Anterior cingulate cortex (tissue), 58 donors: ENCODE data around the gene EXOC6B.
"Not testable (repeated sequence)": the region's sequence is repeated elsewhere in the genome, so short reads cannot be mapped to it uniquely, and the experiment has no call there.

ENCODE experiments used
- DNase-seq, 58 donors: peaks; one replicate each; lab custom pipeline; 2025; lab: John Stamatoyannopoulos, UW

EXOC6B gene

GRCh38 chr2:72627083-72627482 is 198.8 kb downstream of the EXOC6B start:
- DNase-seq = no peak

GRCh38 chr2:72625366-72625765 is 200.5 kb downstream of the EXOC6B start:
- DNase-seq = no peak

DNA sequence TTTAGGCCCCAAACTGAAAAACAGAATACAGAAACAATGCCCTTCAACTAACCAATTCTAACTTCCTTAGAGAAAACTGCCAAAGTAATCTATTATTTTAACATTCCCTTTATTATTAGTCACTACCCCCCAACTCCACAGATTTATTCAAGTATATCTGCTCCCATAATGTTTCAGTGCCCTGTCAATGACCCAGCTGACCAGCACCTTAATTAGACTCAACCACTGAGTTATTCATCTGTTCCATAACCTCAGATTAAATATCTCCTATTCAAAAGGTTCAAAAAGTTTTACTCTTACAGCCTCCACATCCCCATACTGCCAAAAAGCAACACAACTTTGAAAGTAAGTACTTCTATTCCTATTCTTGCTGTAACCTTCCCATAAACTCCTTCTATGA is 202.4 kb downstream of the EXOC6B start:
- no peak for DNase-seq

DNA sequence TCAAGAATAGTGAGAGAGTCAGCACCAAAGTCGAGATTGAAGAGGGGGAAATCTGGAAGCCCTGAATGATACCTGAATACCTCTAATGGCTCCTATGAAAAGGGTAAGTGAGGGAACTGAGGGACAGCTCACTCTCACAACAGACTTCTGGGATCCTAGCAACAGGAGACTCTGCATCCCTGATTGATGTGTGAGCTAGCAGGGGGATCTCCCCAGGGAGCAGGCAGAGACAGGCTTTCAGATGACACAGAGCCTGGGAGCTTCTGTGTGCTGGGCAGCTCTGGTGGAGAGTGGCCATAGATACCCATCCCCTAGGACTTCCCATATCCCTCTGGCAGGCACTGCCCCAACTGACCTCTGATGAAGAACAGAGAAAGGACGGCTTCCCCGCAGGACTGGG is 206.2 kb downstream of the EXOC6B start:
- DNase-seq = no peak

DNA sequence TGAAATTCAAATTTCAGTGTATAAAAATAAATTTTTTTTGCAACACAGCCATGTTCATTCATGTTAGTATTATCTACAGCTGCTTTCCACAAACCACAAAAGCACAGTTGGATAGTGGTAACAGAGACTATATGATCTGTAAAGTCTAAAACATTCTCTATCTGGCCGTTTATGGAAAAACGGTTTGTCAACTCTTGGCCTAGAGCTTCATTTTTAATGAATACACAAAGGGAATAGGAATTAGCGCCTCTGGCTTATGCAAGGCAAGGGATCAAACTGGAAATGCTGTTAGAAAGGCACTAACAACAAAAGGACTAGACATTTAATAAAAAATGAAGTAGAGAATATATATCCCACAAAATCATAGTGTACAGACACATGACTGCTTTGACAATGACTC is 211.9 kb downstream of the EXOC6B start:
- DNase-seq = peak in 1 of 58 donors; percentile 1

- no peak for DNase-seq
These were observed 213.1 kb downstream of the EXOC6B start for GRCh38 chr2:72612614-72613160.

- no peak for DNase-seq
These were observed 218.6 kb downstream of the EXOC6B start for GRCh38 chr2:72607189-72607588.

- DNase-seq = peak in 1 of 58 donors; percentile 2
These were observed 219.9 kb downstream of the EXOC6B start for GRCh38 chr2:72605836-72606442.

DNA sequence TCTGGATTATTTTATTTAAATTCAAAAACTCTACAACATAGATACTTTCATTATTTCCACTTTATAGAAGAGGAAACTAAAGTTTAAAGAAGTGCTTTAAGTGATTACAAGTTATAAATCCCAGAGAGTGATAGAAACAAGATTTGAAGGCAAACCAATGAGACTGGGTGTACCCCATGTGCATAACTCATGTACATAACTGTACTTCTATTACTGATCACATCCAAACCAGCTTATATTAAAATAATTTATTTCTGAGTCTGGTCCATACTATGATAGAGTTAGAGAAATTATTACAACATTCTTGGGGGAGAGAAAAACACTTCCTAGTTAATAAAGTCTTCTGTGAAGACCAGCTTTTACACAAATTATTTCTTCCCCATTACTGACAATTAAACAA is 221.4 kb downstream of the EXOC6B start:
- DNase-seq = no peak

DNA sequence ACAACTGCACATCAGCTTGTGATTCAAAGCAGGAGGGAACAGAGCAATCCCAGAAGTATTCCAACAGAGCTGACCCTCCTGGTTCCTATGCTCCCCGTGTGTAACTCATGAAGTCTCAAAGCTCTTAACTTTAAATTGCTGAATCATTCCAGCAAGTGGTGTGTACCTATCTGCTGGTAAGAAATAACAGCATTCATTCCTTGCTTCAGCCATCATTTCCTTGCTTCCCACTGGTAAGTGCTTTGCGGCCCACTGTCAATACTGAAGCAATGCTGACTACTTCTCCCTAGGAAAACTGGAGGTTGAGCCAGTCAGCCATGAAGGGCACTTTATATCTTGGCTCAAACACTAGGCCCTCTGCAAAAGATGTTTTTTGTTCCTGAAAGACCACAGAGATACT is 222.4 kb downstream of the EXOC6B start:
- no peak for DNase-seq

- DNase-seq = no peak
These were observed 223.1 kb downstream of the EXOC6B start for GRCh38 chr2:72602711-72603110.

- no peak for DNase-seq
These were observed 223.7 kb downstream of the EXOC6B start for GRCh38 chr2:72602095-72602494.

DNA sequence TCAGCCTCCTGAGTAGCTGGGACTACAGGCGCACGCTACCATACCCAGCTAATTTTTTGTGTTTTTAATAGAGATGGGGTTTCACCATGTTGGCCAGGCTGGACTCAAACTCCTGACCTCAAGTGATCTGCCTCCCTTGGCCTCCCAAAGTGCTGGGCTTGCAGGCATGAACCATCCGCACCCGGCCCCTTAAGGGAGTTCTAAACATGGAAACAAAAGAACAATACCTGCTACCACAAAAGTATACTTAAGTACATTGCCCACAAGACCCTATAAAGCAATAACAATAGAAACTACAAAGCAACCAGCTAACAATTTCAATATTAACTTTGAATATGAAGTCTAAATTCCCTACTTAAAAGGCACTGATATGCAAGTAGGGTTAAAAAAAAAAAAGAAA is 242.0 kb downstream of the EXOC6B start:
- not testable (repeated sequence) for DNase-seq

GRCh38 chr2:72583376-72583775 is 242.5 kb downstream of the EXOC6B start:
- DNase-seq = no peak

DNA sequence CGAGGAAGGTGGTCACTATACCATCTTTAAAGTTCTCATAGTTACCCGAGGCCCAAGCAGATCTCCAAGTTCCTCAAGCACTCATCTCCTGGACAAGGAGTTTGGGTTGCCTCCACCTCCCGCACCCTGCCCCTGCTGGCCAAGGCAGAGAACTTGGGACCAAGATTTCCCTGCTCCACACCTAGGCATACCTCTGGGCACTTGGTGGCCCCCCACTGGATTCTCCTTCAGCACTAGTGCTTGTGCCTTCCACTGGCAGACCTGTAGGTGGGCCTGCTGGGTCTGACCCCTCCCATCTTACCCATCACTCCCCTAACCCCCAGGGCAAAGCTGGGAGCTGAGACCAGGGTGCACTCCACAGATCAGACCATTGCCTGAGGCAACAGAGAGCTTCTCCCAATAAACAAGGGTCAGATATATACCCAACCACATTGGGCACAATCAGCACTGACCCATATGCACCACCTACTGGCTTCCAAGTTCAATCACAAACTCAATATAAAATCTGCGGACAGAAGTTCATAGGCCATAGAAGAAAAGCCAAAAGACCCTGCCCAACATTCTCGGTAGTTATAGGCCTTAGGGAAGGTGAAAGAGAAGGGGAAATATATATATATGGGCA is 244.2 kb downstream of the EXOC6B start:
- DNase-seq = no peak

DNA sequence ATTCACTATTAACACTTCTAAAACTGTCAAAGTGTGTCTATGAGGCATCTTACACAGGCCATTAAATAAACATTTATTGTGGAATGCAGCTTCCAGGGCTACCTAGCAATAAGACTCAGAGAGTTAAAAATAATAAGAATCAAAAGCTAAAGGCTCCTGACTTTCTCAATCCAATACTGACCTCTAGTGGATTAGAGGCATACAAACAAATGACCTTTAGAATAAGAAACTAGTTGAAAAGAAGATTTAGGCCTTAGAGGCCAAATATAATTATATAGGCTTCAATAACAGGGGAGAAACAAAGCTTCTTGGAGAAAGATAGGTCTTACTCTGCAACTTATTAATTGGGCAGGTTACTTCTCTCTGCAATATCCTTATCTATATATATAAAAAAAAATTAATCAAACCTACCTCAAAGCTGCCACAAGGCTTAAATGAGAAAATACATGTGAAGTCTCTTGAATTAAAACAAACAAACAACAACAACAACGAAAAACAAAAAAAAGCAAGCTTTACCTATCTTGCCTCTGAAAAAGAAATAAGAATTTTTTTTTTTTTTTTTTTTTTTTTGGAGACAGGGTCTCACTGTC is 246.1 kb downstream of the EXOC6B start:
- no peak for DNase-seq

DNA sequence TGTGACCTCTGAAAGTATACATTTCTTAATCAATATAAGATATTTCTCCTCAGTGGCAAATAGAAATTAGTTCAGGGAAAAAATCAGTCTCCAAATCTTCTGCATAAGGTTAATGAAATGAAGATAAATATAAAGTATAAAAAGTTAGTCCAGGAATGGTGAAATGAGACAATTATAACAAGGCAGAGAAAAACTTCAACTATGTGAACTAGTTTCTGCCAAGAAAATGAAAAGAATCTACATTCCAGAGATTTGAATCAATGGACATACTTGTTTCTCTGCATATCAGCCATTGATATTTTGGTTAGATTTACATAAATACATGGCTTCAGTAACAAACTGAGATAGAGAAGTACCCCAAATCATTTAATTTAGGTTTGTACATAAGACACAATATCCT is 249.0 kb downstream of the EXOC6B start:
- no peak for DNase-seq

- DNase-seq = no peak
These were observed 249.4 kb downstream of the EXOC6B start for GRCh38 chr2:72576459-72576858.

- no peak for DNase-seq
These were observed 250.9 kb downstream of the EXOC6B start for GRCh38 chr2:72574886-72575285.

DNA sequence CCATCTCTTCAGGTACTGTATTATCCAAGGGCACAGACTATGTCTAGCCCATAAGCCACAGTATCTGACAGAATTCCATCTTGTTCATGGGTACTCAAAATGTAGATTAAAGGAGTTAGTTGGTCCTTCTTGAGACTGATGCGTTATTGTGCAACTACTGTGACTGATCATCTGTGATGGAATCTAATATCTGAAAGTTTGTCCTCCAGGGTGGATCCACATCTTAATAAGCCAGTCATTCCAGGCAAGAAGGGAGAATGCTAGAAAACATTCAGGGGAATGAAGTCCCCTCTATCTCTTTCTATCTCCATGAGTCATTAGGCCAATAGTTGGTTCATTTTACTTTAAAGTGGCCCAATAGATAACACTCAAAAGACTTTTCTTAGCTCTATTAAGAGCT is 252.6 kb downstream of the EXOC6B start:
- no peak for DNase-seq

- no peak for DNase-seq
These were observed 253.3 kb downstream of the EXOC6B start for GRCh38 chr2:72572501-72572900.

DNA sequence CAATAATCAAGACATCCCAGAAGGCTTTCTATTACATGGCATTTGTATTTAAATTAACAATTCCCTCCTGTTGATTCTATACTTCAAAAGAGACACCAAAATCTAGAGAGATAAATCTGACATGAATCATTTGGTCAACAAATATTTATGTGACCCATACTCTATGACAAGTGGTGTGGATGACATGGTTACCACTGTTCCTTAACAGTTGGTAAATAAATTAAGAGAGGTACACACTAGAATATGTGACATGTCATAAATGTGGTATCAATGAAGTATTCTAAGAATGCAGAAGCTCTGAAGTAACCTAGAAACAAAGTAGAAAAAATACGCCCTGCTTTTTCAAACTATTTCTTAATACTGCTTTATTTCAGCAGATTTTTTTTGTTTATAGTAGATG is 255.4 kb downstream of the EXOC6B start:
- no peak for DNase-seq
